ENCODE data around the gene PPM1K.

DNA sequence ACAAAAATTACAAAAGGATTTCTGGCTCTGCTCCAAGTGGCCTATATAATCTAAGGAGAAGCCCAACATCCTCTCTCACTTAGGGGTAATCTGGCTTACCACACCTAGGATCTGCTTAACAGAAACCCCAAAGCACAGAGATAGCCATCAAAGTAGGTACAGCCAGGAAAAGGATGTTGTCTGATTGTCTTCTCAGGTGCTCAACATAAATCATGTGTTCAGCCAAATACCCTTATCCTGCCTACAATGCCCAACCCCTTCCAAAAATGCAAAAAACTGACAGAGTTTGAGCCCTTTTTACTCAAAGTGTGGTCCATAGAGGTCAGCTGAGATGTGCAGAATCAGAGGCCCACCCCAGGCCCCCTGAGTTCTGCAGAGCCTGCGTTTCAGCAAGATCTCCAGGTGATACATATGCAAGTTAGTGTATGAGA, 53.9 kb downstream of the PPM1K start:
- TF ChIP-seq ARNT (IDR thresholded peaks at IDR 0.05) (no peak), POLR2A (conservative IDR thresholded peaks at IDR 0.05) (no peak)
- TF ChIP-seq, protein P1, sequence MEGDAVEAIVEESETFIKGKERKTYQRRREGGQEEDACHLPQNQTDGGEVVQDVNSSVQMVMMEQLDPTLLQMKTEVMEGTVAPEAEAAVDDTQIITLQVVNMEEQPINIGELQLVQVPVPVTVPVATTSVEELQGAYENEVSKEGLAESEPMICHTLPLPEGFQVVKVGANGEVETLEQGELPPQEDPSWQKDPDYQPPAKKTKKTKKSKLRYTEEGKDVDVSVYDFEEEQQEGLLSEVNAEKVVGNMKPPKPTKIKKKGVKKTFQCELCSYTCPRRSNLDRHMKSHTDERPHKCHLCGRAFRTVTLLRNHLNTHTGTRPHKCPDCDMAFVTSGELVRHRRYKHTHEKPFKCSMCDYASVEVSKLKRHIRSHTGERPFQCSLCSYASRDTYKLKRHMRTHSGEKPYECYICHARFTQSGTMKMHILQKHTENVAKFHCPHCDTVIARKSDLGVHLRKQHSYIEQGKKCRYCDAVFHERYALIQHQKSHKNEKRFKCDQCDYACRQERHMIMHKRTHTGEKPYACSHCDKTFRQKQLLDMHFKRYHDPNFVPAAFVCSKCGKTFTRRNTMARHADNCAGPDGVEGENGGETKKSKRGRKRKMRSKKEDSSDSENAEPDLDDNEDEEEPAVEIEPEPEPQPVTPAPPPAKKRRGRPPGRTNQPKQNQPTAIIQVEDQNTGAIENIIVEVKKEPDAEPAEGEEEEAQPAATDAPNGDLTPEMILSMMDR (IDR thresholded peaks at IDR 0.05 in 2 of 3, conservative IDR thresholded peaks at IDR 0.05 in 1 of 3; ENCODE audit: insufficient read depth in 2 of 3, low read depth in 1 of 3, low read length in 3 of 3), result no peak
